ENCODE data around the gene ITPK1.
"Not testable (repeated sequence)": the region's sequence is repeated elsewhere in the genome, so short reads cannot be mapped to it uniquely, and the experiment has no call there.

ITPK1 gene

DNA sequence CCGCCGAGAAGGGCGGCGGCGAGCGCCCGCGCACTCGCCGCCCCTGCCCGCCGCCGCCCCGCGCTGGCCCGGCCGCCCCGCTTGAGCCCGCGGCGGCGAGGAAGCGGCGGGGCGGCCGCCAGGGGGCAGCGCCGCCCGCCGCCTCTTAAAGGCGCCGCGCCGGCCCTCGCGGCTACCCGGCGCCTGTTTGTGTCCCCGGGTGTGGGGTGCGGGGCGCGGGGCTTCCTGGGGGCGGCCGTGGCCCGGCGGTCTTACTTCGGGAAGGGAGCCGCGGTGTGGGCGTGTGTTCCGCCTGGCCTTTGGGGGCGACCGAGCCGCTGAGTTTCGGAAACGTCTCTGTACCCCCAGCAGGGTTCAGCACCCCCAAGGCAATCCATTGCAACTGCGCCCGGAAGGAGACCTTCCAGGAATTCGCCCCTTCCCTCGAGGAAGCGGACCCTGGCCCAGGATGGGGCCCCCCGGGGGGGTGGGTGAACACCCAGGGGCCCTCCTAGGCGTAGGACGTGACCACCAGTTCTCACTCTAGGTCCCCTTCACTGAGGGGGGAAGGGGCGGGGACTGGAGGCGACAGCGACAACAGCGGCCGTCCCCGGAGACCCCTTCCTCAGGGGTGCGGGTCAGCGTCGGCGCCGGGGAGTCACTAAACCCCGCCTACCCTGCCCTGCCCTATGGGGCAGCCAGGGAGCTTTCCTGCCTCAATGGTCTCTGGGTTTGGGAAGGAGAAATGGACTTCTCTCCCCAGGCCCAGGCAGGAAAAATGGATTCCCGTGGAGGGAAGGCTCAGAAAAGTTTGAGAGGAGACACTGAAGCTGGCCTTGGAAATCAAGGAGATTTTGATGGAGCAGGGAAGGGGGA is at the start of gene ITPK1:
ITPK1 (minus strand) TSS at position 105 of the 855 bp plus-strand sequence. CDS start 762 bp downstream, outside the sequence.
- peaks cover 4% of the 10 kb centered on the region; the same call in 1 of the 2 replicates for H4K20me1 ChIP-seq (ENCODE audit: insufficient read depth, low read length)
- no peaks in the 10 kb centered on the region for H3K27me3 ChIP-seq (ENCODE audit: low read depth, low read length)
- peak within 1 kb of the TSS; percentile 77 for H2AFZ ChIP-seq (ENCODE audit: low read depth, low read length)
- H3K4me1 ChIP-seq (ENCODE audit: low read length), result peaks cover 32% of the 10 kb centered on the region
- H3K4me2 ChIP-seq (ENCODE audit: low read length), result peak within 1 kb of the TSS; percentile 99
- peak within 1 kb of the TSS; percentile 90 for H3K9ac ChIP-seq (ENCODE audit: low read length)
- no peaks in the 10 kb centered on the region for H3K9me3 ChIP-seq (ENCODE audit: insufficient read depth, low read length)
- TF ChIP-seq, protein P1, sequence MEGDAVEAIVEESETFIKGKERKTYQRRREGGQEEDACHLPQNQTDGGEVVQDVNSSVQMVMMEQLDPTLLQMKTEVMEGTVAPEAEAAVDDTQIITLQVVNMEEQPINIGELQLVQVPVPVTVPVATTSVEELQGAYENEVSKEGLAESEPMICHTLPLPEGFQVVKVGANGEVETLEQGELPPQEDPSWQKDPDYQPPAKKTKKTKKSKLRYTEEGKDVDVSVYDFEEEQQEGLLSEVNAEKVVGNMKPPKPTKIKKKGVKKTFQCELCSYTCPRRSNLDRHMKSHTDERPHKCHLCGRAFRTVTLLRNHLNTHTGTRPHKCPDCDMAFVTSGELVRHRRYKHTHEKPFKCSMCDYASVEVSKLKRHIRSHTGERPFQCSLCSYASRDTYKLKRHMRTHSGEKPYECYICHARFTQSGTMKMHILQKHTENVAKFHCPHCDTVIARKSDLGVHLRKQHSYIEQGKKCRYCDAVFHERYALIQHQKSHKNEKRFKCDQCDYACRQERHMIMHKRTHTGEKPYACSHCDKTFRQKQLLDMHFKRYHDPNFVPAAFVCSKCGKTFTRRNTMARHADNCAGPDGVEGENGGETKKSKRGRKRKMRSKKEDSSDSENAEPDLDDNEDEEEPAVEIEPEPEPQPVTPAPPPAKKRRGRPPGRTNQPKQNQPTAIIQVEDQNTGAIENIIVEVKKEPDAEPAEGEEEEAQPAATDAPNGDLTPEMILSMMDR (IDR thresholded peaks at IDR 0.05; ENCODE audit: low read depth, low read length), result no peak; the same call in none of the 2 replicates
- TF ChIP-seq EZH2phosphoT487 (IDR thresholded peaks at IDR 0.05; ENCODE audit: low read depth), result no peak
- no peaks in the 10 kb centered on the region for H3K36me3 ChIP-seq (replicated peaks; ENCODE audit: low read depth, low read length)
- peaks cover 10% of the 10 kb centered on the region; the same call in 1 of the 2 replicates for H3K79me2 ChIP-seq (ENCODE audit: low read length)
- H3K27ac ChIP-seq (ENCODE audit: low read length), result peak within 1 kb of the TSS; percentile 66
- peak within 1 kb of the TSS; percentile 89 for H3K4me3 ChIP-seq (ENCODE audit: low read length)

DNA sequence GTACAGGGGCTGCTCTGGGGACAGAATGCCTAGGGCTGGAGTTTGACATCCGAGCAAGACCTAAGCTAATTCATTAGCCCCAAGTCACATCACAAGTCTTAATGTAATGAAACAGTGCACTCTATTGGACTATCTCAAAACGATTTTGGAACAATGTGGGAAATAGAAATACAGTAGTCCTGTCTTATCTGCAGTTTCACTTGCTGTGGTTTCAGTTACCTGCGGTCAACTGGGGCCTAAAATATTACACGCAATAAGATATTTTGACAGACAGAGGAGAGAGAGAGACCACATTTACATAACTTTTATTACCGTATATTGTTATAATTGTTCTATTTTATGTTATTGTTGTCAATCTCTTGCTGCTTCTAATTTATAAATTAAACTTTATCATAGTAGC is 47.8 kb upstream of the ITPK1 start:
- Histone ChIP-seq H2AFZ (ENCODE audit: low read depth, low read length) (no peak overlapping the region), H3K36me3 (replicated peaks; ENCODE audit: low read depth, low read length) (no peaks in the 10 kb centered on the region), H3K4me2 (ENCODE audit: low read length) (no peak overlapping the region), H3K9ac (ENCODE audit: low read length) (no peak overlapping the region), H3K27me3 (ENCODE audit: low read depth, low read length) (no peaks in the 10 kb centered on the region), H3K79me2 (ENCODE audit: low read length) (no peaks in the 10 kb centered on the region), H4K20me1 (ENCODE audit: insufficient read depth, low read length) (no peaks in the 10 kb centered on the region), H3K4me3 (ENCODE audit: low read length) (no peak overlapping the region), H3K27ac (ENCODE audit: low read length) (no peak overlapping the region), H3K9me3 (ENCODE audit: insufficient read depth, low read length) (no peaks in the 10 kb centered on the region), H3K4me1 (ENCODE audit: low read length) (no peaks in the 10 kb centered on the region)
- TF ChIP-seq, protein P1 (IDR thresholded peaks at IDR 0.05; ENCODE audit: low read depth, low read length), result no peak
- TF ChIP-seq EZH2phosphoT487 (IDR thresholded peaks at IDR 0.05; ENCODE audit: low read depth), result no peak

DNA sequence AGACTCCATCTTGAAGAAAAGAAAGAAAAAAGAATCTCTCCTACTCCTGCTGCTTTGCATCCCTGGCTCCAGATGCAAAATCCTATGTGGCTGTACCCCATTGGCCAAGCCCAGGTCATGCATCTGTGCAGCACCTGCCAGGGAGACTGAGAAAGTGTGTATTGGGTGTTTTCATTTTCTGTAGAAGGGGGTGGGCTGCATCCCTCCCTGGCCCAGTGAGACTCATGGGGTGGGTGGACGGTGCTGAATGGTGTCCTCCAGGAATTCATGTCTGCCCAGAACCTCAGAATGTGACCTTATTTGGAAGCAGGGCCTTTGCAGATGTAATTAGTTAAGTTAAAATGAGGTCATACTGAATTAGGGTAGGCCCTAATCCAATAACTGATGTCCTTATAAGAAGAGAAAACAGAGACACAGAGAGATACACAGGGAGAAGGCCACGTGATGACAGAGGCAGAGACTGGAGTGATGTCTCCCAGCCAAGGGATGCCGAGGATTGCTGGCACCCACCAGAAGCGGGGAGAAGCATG is 45.8 kb upstream of the ITPK1 start:
- no peaks in the 10 kb centered on the region for H3K4me1 ChIP-seq (ENCODE audit: low read length)

DNA sequence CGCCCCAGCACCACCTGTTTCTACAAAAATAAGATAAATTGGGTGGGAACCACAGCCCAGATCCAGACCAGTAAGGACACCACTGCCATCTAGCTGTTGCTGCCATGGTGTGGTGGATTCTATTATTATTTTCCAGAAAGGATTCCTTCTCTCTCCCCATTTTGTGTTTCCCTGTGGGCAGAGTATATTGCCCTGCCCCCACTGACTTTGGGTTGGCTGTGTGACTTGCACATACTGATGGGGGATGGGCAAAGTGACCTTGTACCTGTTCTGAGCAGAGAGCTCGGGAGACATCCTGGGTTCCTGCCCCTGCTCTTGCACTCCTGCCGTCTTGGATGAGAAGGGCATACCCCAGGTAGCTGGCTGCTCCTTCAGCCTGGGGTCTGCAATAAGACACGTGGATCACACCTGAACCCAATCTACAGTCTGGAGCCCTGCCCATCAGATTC is 44.7 kb upstream of the ITPK1 start:
- Histone ChIP-seq H3K36me3 (replicated peaks; ENCODE audit: low read depth, low read length) (no peaks in the 10 kb centered on the region), H3K79me2 (ENCODE audit: low read length) (no peaks in the 10 kb centered on the region), H3K9me3 (ENCODE audit: insufficient read depth, low read length) (no peaks in the 10 kb centered on the region), H3K27me3 (ENCODE audit: low read depth, low read length) (no peaks in the 10 kb centered on the region), H3K9ac (ENCODE audit: low read length) (no peak overlapping the region), H3K27ac (ENCODE audit: low read length) (no peak overlapping the region), H3K4me2 (ENCODE audit: low read length) (no peak overlapping the region), H3K4me1 (ENCODE audit: low read length) (no peaks in the 10 kb centered on the region), H2AFZ (ENCODE audit: low read depth, low read length) (no peak overlapping the region), H4K20me1 (ENCODE audit: insufficient read depth, low read length) (no peaks in the 10 kb centered on the region), H3K4me3 (ENCODE audit: low read length) (no peak overlapping the region)
- no peak for TF ChIP-seq EZH2phosphoT487 (IDR thresholded peaks at IDR 0.05; ENCODE audit: low read depth)
- TF ChIP-seq, protein P1 (IDR thresholded peaks at IDR 0.05; ENCODE audit: low read depth, low read length), result peak; percentile 45

More for the DNA sequence above, 45.8 kb upstream of the ITPK1 start:
- Histone ChIP-seq H3K4me3 (ENCODE audit: low read length) (no peak overlapping the region), H3K36me3 (replicated peaks; ENCODE audit: low read depth, low read length) (no peaks in the 10 kb centered on the region), H3K9ac (ENCODE audit: low read length) (no peak overlapping the region), H3K79me2 (ENCODE audit: low read length) (no peaks in the 10 kb centered on the region), H4K20me1 (ENCODE audit: insufficient read depth, low read length) (no peaks in the 10 kb centered on the region), H3K27ac (ENCODE audit: low read length) (no peak overlapping the region), H3K4me2 (ENCODE audit: low read length) (no peak overlapping the region), H3K9me3 (ENCODE audit: insufficient read depth, low read length) (no peaks in the 10 kb centered on the region), H2AFZ (ENCODE audit: low read depth, low read length) (no peak overlapping the region), H3K27me3 (ENCODE audit: low read depth, low read length) (no peaks in the 10 kb centered on the region)
- TF ChIP-seq EZH2phosphoT487 (IDR thresholded peaks at IDR 0.05; ENCODE audit: low read depth), result no peak
- TF ChIP-seq, protein P1 (IDR thresholded peaks at IDR 0.05; ENCODE audit: low read depth, low read length), result no peak

DNA sequence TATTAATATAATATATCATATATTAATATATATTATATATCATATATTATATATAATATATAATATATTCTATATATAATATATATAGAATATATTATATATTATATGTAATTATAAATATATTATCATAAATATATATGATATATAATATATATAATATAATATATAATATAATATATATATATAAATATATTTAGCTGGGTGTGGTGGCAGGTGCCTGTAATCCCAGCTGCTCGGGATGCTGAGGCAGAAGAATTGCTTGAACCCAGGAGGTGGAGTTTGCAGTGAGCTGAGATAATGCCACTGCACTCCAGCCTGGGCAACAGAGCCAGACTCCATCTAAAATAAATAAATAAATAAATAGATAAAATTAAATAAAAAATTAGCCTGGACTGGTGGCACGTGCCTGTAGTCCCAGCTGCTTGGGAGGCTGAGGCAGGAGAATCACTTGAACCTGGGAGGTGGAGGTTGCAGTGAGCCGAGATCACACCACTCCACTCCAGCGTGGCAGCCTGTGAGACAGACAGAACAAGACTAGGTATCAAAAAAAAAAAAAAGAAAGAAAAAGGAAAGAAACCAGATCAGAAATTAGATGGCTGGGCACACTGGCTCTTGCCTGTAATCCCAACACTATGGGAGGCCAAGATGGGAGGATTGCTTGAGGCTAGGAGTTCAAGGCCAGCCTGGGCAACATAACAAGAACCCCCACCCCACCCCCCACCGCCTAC is 44.1 kb upstream of the ITPK1 start:
- H3K4me1 ChIP-seq (ENCODE audit: low read length); H3K79me2 ChIP-seq (ENCODE audit: low read length); H3K36me3 ChIP-seq (replicated peaks; ENCODE audit: low read depth, low read length); H3K27me3 ChIP-seq (ENCODE audit: low read depth, low read length); H2AFZ ChIP-seq (ENCODE audit: low read depth, low read length); H3K9me3 ChIP-seq (ENCODE audit: insufficient read depth, low read length); H3K4me3 ChIP-seq (ENCODE audit: low read length); H3K4me2 ChIP-seq (ENCODE audit: low read length); H4K20me1 ChIP-seq (ENCODE audit: insufficient read depth, low read length); H3K27ac ChIP-seq (ENCODE audit: low read length); H3K9ac ChIP-seq (ENCODE audit: low read length): not testable (repeated sequence)
